ENCODE results near the gene KRTAP5-4.
"Not testable (repeated sequence)": the region's sequence is repeated elsewhere in the genome, so short reads cannot be mapped to it uniquely, and the experiment has no call there.

- not testable (repeated sequence) for TF ChIP-seq CTCF (IDR thresholded peaks at IDR 0.05); ZFX (IDR thresholded peaks at IDR 0.05; ENCODE audit: borderline replicate concordance)
These were observed 48.5 kb upstream of the KRTAP5-4 start for GRCh38 chr11:1670457-1670856.
